Astrocyte of the spinal cord (primary cell): Measurements from ENCODE around the gene FCF1.
"Not testable (repeated sequence)": the region's sequence is repeated elsewhere in the genome, so short reads cannot be mapped to it uniquely, and the experiment has no call there.

Source experiments
- DNase-seq: peaks from one replicate; pipeline ENCODE4 v3.0.0; 2011; ENCODE audit warnings: low read depth, low spot score
- H3K4me3 ChIP-seq: 2 replicates; pipeline ENCODE4 v1.5.1; 2011; ENCODE audit warnings: low read depth, mild to moderate bottlenecking, low read length, moderate library complexity
- CTCF ChIP-seq: IDR thresholded peaks from 2 replicates; pipeline ENCODE4 v1.5.1; 2012; ENCODE audit warnings: low read depth, mild to moderate bottlenecking, low read length, inconsistent platforms
- in situ Hi-C: cut with HindIII; loops from 2 replicates; pipeline ENCODE4 v1.10.0; 2017; ENCODE audit warnings: low sequenced_read_pairs

Gene FCF1

GRCh38 chr14:74754157-74754556 is 41.2 kb downstream of the FCF1 start:
- H3K4me3 ChIP-seq, result no peak overlapping the region
- no peak for DNase-seq
- in situ Hi-C loops, result no loop called here
- TF ChIP-seq CTCF, result no peak

- H3K4me3 ChIP-seq, result no peak overlapping the region
- in situ Hi-C loops, result no loop called here
- no peak for DNase-seq
- no peak for TF ChIP-seq CTCF
Observed at GRCh38 chr14:74754899-74755298, 42.0 kb downstream of the FCF1 start.

- DNase-seq, result no peak
- TF ChIP-seq CTCF, result no peak
- H3K4me3 ChIP-seq, result no peak overlapping the region
- in situ Hi-C loops, result no loop called here
Observed at GRCh38 chr14:74756326-74756725, 43.4 kb downstream of the FCF1 start.

GRCh38 chr14:74758505-74758904 is 45.6 kb downstream of the FCF1 start:
- in situ Hi-C loops, result not testable (repeated sequence)

GRCh38 chr14:74762917-74763802 is 50.2 kb downstream of the FCF1 start, which contains the start of gene YLPM1:
Gene YLPM1 (plus strand): TSS chr14:74763316. CDS start chr14:74763490, 174 bp downstream.
- TF ChIP-seq CTCF, result peak; percentile 61
- in situ Hi-C loops, result no loop called here
- DNase-seq, result peak; percentile 98
- H3K4me3 ChIP-seq, result peak within 1 kb of the TSS; percentile 80

More at GRCh38 chr14:74758505-74758904, 45.6 kb downstream of the FCF1 start:
- DNase-seq, H3K4me3 ChIP-seq: not testable (repeated sequence)

- TF ChIP-seq CTCF, result no peak
Observed at GRCh38 chr14:74763803-74764531, 51.0 kb downstream of the FCF1 start.

GRCh38 chr14:74765721-74766120 is 52.8 kb downstream of the FCF1 start:
- H3K4me3 ChIP-seq, result peak overlapping the region; percentile 80
- TF ChIP-seq CTCF, result no peak
- in situ Hi-C loops, result no loop called here
- no peak for DNase-seq

More at GRCh38 chr14:74763803-74764531, 51.0 kb downstream of the FCF1 start:
- DNase-seq, result no peak
- in situ Hi-C loops, result no loop called here
- H3K4me3 ChIP-seq, result peak overlapping the region; percentile 80
